ENCODE results near the gene CLECL1. TPM values are rescaled to one million over a fixed set of nuclear protein-coding genes. Genes with fewer than 3 reads are reported as not detected.

Gene CLECL1
- total and polyA plus RNA-seq, 2 of the 8 experiments (the other 6 are each of a cell fraction or from before 2014, with no cell fraction given) = not detected

DNA sequence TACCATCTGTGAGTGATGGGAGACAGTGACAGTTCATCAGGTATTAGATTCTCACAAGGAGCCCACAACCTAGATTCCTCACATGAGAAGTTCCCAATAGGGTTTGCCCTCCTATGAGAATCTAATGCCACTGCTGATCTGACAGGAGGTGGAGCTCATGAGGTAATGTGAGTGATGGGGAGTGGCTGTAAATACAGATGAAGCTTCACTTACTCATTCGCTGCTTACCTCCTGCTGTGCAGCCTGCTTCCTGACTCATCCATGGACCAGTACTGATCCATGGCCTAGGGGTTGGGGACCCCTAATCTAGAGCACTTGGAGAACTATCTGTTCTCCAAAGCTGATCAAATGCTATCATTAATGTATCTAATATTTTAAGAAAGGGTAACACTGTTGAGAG is 45.7 kb downstream of the CLECL1 start:
- DNase-seq (ENCODE audit: low read depth in 1 of 2, low spot score in 2 of 2) = no peak

More for the DNA sequence above, 45.7 kb downstream of the CLECL1 start:
- H3K23ac ChIP-seq (ENCODE audit: insufficient read length) = no peak overlapping the region
- peaks cover 0 to 10% (median 4%) of the 10 kb centered on the region in 4 experiments; a peak in 4 of 8 replicates for H3K36me3 ChIP-seq (ENCODE audit: control insufficient read depth in 2 of 4, insufficient read depth in 4 of 4, low read length in 3 of 4)
- no peaks in the 10 kb centered on the region for H3K79me2 ChIP-seq (ENCODE audit: control insufficient read depth in 1 of 2, insufficient read depth in 2 of 2, low read length in 2 of 2)
- H2BK15ac ChIP-seq (ENCODE audit: low read length) = no peak overlapping the region
- H2AK5ac ChIP-seq (ENCODE audit: low read depth, low read length) = no peak overlapping the region
- no peak overlapping the region for H2BK12ac ChIP-seq (ENCODE audit: low read depth, low read length)
- H3K9me3 ChIP-seq (ENCODE audit: insufficient read depth in 2 of 2, low read depth in 1 of 2, low read length in 1 of 2) = no peaks in the 10 kb centered on the region; a peak in 1 of 4 replicates
- 67% methylated on average over 1 of the region's 1 CpG; no CpG with 5 or more reads in 1 of the 2 experiments for WGBS, 2 experiments (ENCODE audit: extremely low coverage in 1 of 2, insufficient coverage in 1 of 2, insufficient read length in 1 of 2, insufficient replicate concordance in 2 of 2, low coverage in 1 of 2, low lambda C conversion rate in 2 of 2, missing lambda C conversion rate in 1 of 2)
- no peak overlapping the region for H3K4me2 ChIP-seq (ENCODE audit: insufficient read depth in 1 of 2, low read depth in 2 of 2, low read length in 2 of 2)
- H3K23me2 ChIP-seq (ENCODE audit: low read depth, low read length) = no peaks in the 10 kb centered on the region
- ChIA-PET CTCF (ENCODE audit: partially characterized antibody) (interaction anchor here (0.8 to 1.7 kb wide), 6 partner anchors 18 to 63 kb away, joined by 3 to 5 read pairs (median 4); partner anchors contain the start of gene CLEC2D), POLR2A (ENCODE audit: partially characterized antibody) (no interaction called here)
- no peak overlapping the region for H3K14ac ChIP-seq (ENCODE audit: insufficient read length)
- H4K20me1 ChIP-seq (replicated peaks in 1 of 2; ENCODE audit: control insufficient read depth in 1 of 2, insufficient read depth in 2 of 2, low read length in 2 of 2) = no peaks in the 10 kb centered on the region
- no peak overlapping the region for H3K56ac ChIP-seq (replicated peaks; ENCODE audit: insufficient read length, low read depth, low read length)
- H3K18ac ChIP-seq (ENCODE audit: extremely low read depth, low read length) = no peak overlapping the region
- H2BK5ac ChIP-seq (ENCODE audit: low read depth, low read length) = no peak overlapping the region
- peaks cover 0 to 2% (median 0%) of the 10 kb centered on the region in 4 experiments; a peak in 1 of 7 replicates for H3K4me1 ChIP-seq (replicated peaks in 1 of 4; ENCODE audit: control insufficient read depth in 3 of 4, insufficient read depth in 4 of 4, low read length in 3 of 4)
- no peak overlapping the region for H3K9ac ChIP-seq (replicated peaks in 1 of 4; ENCODE audit: extremely low read depth in 1 of 4, low read depth in 3 of 4, low read length in 3 of 4)
- no peak overlapping the region for H4K91ac ChIP-seq (replicated peaks; ENCODE audit: insufficient read length, low read length)
- no peak for FAIRE-seq
- no peak overlapping the region for H2BK20ac ChIP-seq (ENCODE audit: low read length)
- no peak overlapping the region for H4K5ac ChIP-seq (ENCODE audit: insufficient read length, low read depth, low read length)
- no peaks in the 10 kb centered on the region for H3K79me1 ChIP-seq (ENCODE audit: low read depth, low read length)
- no peak overlapping the region for H3K4ac ChIP-seq (replicated peaks; ENCODE audit: insufficient read length, low read depth, low read length)
- no peak overlapping the region for H4K8ac ChIP-seq (ENCODE audit: extremely low read depth, insufficient read depth, low read length)
- no peak overlapping the region for H3K4me3 ChIP-seq (ENCODE audit: extremely low read depth in 1 of 4, insufficient read depth in 2 of 4, low read depth in 3 of 4, low read length in 4 of 4)
- no peak overlapping the region for H2BK120ac ChIP-seq (replicated peaks; ENCODE audit: low read depth, low read length)
- no peak overlapping the region for H3K27ac ChIP-seq (ENCODE audit: low read depth, low read length)
- no peak overlapping the region for H2AFZ ChIP-seq (ENCODE audit: low read length)
- TF ChIP-seq ATF3 (IDR thresholded peaks at IDR 0.05; ENCODE audit: insufficient read depth, low read depth, low read length) (no peak), NANOG (IDR thresholded peaks at IDR 0.05; ENCODE audit: insufficient read depth, low read depth, low read length, poor library complexity, severe bottlenecking) (no peak), EP300 (IDR thresholded peaks at IDR 0.05; ENCODE audit: borderline replicate concordance in 1 of 2, low read depth in 2 of 2, low read length in 2 of 2) (no peak), CEBPB (IDR thresholded peaks at IDR 0.05; ENCODE audit: low read depth, low read length) (no peak), MAFK (IDR thresholded peaks at IDR 0.05; ENCODE audit: low read depth, low read length) (no peak), SIRT6 (IDR thresholded peaks at IDR 0.05; ENCODE audit: low read length) (no peak), JUN (IDR thresholded peaks at IDR 0.05; ENCODE audit: low read depth, low read length) (no peak), TCF12 (IDR thresholded peaks at IDR 0.05; ENCODE audit: low read depth, low read length) (no peak)
- no peaks in the 10 kb centered on the region for H3K27me3 ChIP-seq (replicated peaks in 1 of 4; ENCODE audit: control insufficient read depth in 3 of 4, extremely low read depth in 1 of 4, insufficient read depth in 3 of 4, low read length in 3 of 4)
